Effector memory CD4-positive, alpha-beta T cell (primary cell): Measurements from ENCODE around the gene SDCCAG8.

Experiments
- DNase-seq, 3 donors: peaks; one replicate each; pipeline ENCODE4 v3.0.0-alpha.2; 2020
- H3K27ac ChIP-seq: 2 replicates; pipeline ENCODE4 v1.7.0; 2013; ENCODE audit warnings: mild to moderate bottlenecking, low read length, moderate library complexity; ENCODE audit not compliant: insufficient read depth, poor library complexity, severe bottlenecking
- H3K27me3 ChIP-seq: replicated peaks from 2 replicates; pipeline ENCODE4 v1.7.0; 2013; ENCODE audit warnings: mild to moderate bottlenecking, low read length; ENCODE audit not compliant: insufficient read depth, control insufficient read depth, poor library complexity, severe bottlenecking
- H3K36me3 ChIP-seq: 2 replicates; pipeline ENCODE4 v1.7.0; 2013; ENCODE audit warnings: mild to moderate bottlenecking, low read length, moderate library complexity; ENCODE audit not compliant: control insufficient read depth, insufficient read depth
- H3K4me1 ChIP-seq: 2 replicates; pipeline ENCODE4 v1.7.0; 2013; ENCODE audit warnings: low read length, mild to moderate bottlenecking; ENCODE audit not compliant: control insufficient read depth, insufficient read depth, poor library complexity, severe bottlenecking
- H3K4me3 ChIP-seq: 2 replicates; pipeline ENCODE4 v1.7.0; 2013; ENCODE audit warnings: low read length, low read depth, mild to moderate bottlenecking; ENCODE audit not compliant: insufficient read depth, poor library complexity, severe bottlenecking
- H3K9me3 ChIP-seq: 2 replicates; pipeline ENCODE4 v1.7.0; 2013; ENCODE audit warnings: mild to moderate bottlenecking, low read length, moderate library complexity; ENCODE audit not compliant: control insufficient read depth

SDCCAG8 gene

GRCh38 chr1:243428617-243429342, 172.9 kb downstream of the SDCCAG8 start:
- H3K27ac ChIP-seq = no peak overlapping the region
- no peaks in the 10 kb centered on the region for H3K27me3 ChIP-seq
- H3K9me3 ChIP-seq = no peaks in the 10 kb centered on the region
- no peak overlapping the region for H3K4me3 ChIP-seq
- no peak for DNase-seq
- peaks cover 4% of the 10 kb centered on the region for H3K36me3 ChIP-seq
- no peaks in the 10 kb centered on the region for H3K4me1 ChIP-seq

DNA sequence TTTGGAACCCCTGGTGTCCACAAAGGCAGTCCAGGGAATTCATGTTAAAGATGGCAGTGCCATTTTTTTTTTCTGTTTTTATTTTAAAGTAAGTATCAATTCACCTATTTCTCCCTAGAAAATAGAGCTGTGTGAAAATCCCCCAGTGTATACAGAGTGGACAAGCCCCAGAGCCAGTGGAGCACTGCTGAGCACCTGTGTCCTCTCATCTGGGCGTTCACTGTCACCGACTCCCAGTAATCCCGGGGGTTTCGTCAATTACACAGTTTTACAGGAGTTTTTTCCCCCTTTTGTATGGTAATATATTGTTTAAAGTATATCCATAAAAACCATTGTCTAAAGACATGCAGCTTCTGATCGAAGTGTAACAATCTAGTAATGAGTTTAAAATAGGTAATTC, 175.8 kb downstream of the SDCCAG8 start:
- H3K27me3 ChIP-seq = no peaks in the 10 kb centered on the region
- H3K4me3 ChIP-seq = no peak overlapping the region
- DNase-seq = no peak
- no peaks in the 10 kb centered on the region for H3K9me3 ChIP-seq
- H3K27ac ChIP-seq = no peak overlapping the region
- H3K4me1 ChIP-seq = no peaks in the 10 kb centered on the region
- peaks cover 4% of the 10 kb centered on the region for H3K36me3 ChIP-seq

DNA sequence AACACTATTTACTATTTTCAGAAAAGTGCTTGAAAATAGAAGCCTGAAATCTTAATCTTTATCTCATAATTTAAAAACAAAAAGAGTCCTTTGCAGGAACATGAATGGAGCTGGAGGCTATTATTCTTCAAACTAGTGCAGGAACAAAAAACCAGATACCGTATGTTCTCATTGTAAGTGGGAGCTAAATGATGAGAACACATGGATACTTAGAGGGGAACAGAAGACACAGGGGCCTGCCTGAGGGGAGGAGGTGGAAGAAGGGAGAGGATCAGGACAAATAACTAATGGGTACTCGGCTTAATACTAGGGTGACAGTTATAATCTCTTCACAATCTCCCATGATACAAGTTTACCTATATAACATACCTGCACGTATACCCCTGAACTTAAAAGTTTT, 176.3 kb downstream of the SDCCAG8 start:
- Histone ChIP-seq H3K9me3 (no peaks in the 10 kb centered on the region), H3K4me1 (no peaks in the 10 kb centered on the region), H3K27ac (no peak overlapping the region), H3K4me3 (no peak overlapping the region), H3K27me3 (no peaks in the 10 kb centered on the region), H3K36me3 (peaks cover 4% of the 10 kb centered on the region)
- DNase-seq = no peak

- Histone ChIP-seq H3K36me3 (no peaks in the 10 kb centered on the region), H3K27ac (no peak overlapping the region), H3K9me3 (no peaks in the 10 kb centered on the region), H3K4me3 (no peak overlapping the region), H3K4me1 (no peaks in the 10 kb centered on the region), H3K27me3 (no peaks in the 10 kb centered on the region)
- DNase-seq = no peak
Observed at GRCh38 chr1:243433737-243434370, 178.0 kb downstream of the SDCCAG8 start.

GRCh38 chr1:243434594-243434993, 178.8 kb downstream of the SDCCAG8 start:
- DNase-seq = no peak
- Histone ChIP-seq H3K36me3 (no peaks in the 10 kb centered on the region), H3K27me3 (no peaks in the 10 kb centered on the region), H3K4me1 (no peaks in the 10 kb centered on the region), H3K27ac (no peak overlapping the region), H3K4me3 (no peak overlapping the region), H3K9me3 (no peaks in the 10 kb centered on the region)

- no peaks in the 10 kb centered on the region for H3K4me1 ChIP-seq
- no peak overlapping the region for H3K27ac ChIP-seq
- no peak for DNase-seq
- no peaks in the 10 kb centered on the region for H3K36me3 ChIP-seq
- no peak overlapping the region for H3K4me3 ChIP-seq
- no peaks in the 10 kb centered on the region for H3K9me3 ChIP-seq
- H3K27me3 ChIP-seq = no peaks in the 10 kb centered on the region
Observed at GRCh38 chr1:243435836-243436235, 180.0 kb downstream of the SDCCAG8 start.

- Histone ChIP-seq H3K36me3 (no peaks in the 10 kb centered on the region), H3K4me1 (no peaks in the 10 kb centered on the region), H3K27ac (no peak overlapping the region), H3K4me3 (no peak overlapping the region), H3K9me3 (no peaks in the 10 kb centered on the region), H3K27me3 (no peaks in the 10 kb centered on the region)
- DNase-seq = no peak
Observed at GRCh38 chr1:243438146-243438545, 182.3 kb downstream of the SDCCAG8 start.

DNA sequence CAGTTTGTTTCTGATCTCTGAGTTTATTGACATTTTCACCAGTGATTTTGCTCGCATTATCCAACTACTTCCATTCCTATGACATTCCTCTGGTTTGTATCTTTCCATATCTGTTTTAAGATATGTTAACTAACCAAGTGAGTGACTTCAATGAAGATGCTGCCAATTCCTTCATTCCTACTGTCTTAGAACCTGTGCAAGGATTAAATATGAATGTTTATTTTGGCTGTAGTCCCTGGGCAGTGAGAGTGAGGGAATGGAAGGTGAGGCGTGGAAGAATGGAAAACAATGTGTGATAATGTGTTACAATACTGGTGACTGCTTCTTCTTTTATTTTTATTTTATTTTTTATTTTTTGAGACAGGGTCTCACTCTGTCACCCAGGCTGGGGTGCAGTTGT, 183.0 kb downstream of the SDCCAG8 start:
- Histone ChIP-seq H3K9me3 (no peaks in the 10 kb centered on the region), H3K4me1 (no peaks in the 10 kb centered on the region), H3K27ac (no peak overlapping the region), H3K36me3 (no peaks in the 10 kb centered on the region), H3K4me3 (no peak overlapping the region), H3K27me3 (no peaks in the 10 kb centered on the region)
- DNase-seq = no peak

GRCh38 chr1:243440406-243440805, 184.6 kb downstream of the SDCCAG8 start:
- no peaks in the 10 kb centered on the region for H3K27me3 ChIP-seq
- H3K4me3 ChIP-seq = no peak overlapping the region
- DNase-seq = no peak
- H3K9me3 ChIP-seq = no peaks in the 10 kb centered on the region
- no peak overlapping the region for H3K27ac ChIP-seq
- H3K36me3 ChIP-seq = no peaks in the 10 kb centered on the region
- H3K4me1 ChIP-seq = no peaks in the 10 kb centered on the region

DNA sequence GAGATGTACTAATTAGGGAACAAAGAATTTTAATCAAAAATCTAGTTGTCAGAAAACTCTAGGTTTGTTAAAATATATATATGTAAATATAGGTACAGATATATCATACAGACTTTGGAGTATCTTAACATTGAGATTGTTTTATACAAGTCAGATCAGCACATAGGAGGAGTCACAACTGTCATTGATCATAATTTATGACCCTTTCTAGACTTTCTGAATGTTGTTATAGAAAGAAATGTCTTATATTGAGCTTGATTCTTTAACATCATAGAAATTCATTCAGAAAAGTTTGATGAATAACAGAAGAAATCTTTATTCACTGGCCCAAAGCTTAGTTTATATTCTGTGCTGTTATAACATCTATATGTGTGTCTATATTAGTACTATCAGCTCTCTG, 185.8 kb downstream of the SDCCAG8 start:
- H3K4me1 ChIP-seq = no peaks in the 10 kb centered on the region
- H3K27me3 ChIP-seq = no peaks in the 10 kb centered on the region
- H3K4me3 ChIP-seq = no peak overlapping the region
- no peak overlapping the region for H3K27ac ChIP-seq
- no peak for DNase-seq
- H3K9me3 ChIP-seq = no peaks in the 10 kb centered on the region
- no peaks in the 10 kb centered on the region for H3K36me3 ChIP-seq
